Activated naive CD4-positive, alpha-beta T cell treated with anti-CD3 and anti-CD28 coated beads, Interleukin-2, amount 50 U/mL, for 72 hours (primary cell): Measurements from ENCODE around the gene EXOC6B. TPM values are rescaled to one million over a fixed set of nuclear protein-coding genes. Genes with fewer than 3 reads are reported as not detected.

ENCODE experiments used
- ATAC-seq, 2 donors: fragments of 150-1000 bp; cut with Tn5 transposase; 2 replicates each; pipeline ENCODE4 v1.10.0; 2021; ENCODE audit warnings: mild to moderate bottlenecking in 2 of 2, moderate library complexity in 2 of 2
- DNase-seq, 2 donors: peaks; one replicate each; pipeline ENCODE4 v3.0.0; 2021 to 2022; ENCODE audit warnings: low spot score in 2 of 2
- H3K27ac Mint-ChIP-seq, 2 donors: one replicate each; pipeline ENCODE4 v1.8.0; 2022; ENCODE audit warnings: mild to moderate bottlenecking in 2 of 2, mixed read lengths in 2 of 2
- H3K36me3 Mint-ChIP-seq, 2 donors: one replicate each; pipeline ENCODE4 v1.8.0; 2022; ENCODE audit warnings: mixed read lengths in 2 of 2
- H3K9me3 Mint-ChIP-seq, 2 donors: one replicate each; pipeline ENCODE4 v1.8.0; 2022; ENCODE audit warnings: mixed read lengths in 2 of 2
- total RNA-seq, 2 donors: library from RNA; stranded (reverse); gene quantifications; one replicate each; pipeline ENCODE4 v1.2.3, GENCODE V29; 2022

The EXOC6B gene
- total RNA-seq, 2 donors from 2014 or later = 9.3 to 11.0 TPM

- H3K36me3 Mint-ChIP-seq = no peaks in the 10 kb centered on the region
- ATAC-seq = no peak
- DNase-seq = no peak
- no peak overlapping the region for H3K27ac Mint-ChIP-seq
- H3K9me3 Mint-ChIP-seq = no peaks in the 10 kb centered on the region
Observed at GRCh38 chr2:72727356-72727755, 98.5 kb downstream of the EXOC6B start.

- ATAC-seq (no peak), DNase-seq (no peak)
- no peaks in the 10 kb centered on the region for H3K9me3 Mint-ChIP-seq
- H3K27ac Mint-ChIP-seq = no peak overlapping the region
- no peaks in the 10 kb centered on the region for H3K36me3 Mint-ChIP-seq
Observed at GRCh38 chr2:72723769-72724370, 102.0 kb downstream of the EXOC6B start.

- ATAC-seq (no peak), DNase-seq (no peak)
- Mint-ChIP-seq H3K36me3 (no peaks in the 10 kb centered on the region), H3K27ac (no peak overlapping the region), H3K9me3 (no peaks in the 10 kb centered on the region)
Observed at GRCh38 chr2:72722492-72723070, 103.3 kb downstream of the EXOC6B start.

GRCh38 chr2:72719416-72719815 is 106.4 kb downstream of the EXOC6B start:
- ATAC-seq = no peak
- Mint-ChIP-seq H3K27ac (no peak overlapping the region), H3K9me3 (no peaks in the 10 kb centered on the region), H3K36me3 (no peaks in the 10 kb centered on the region)
- DNase-seq = no peak

- no peak for ATAC-seq
- no peak for DNase-seq
- Mint-ChIP-seq H3K9me3 (no peaks in the 10 kb centered on the region), H3K27ac (no peak overlapping the region), H3K36me3 (no peaks in the 10 kb centered on the region)
Observed at GRCh38 chr2:72718876-72719275, 107.0 kb downstream of the EXOC6B start.

GRCh38 chr2:72716601-72717000 is 109.2 kb downstream of the EXOC6B start:
- ATAC-seq (no peak), DNase-seq (no peak)
- no peak overlapping the region for H3K27ac Mint-ChIP-seq
- no peaks in the 10 kb centered on the region for H3K36me3 Mint-ChIP-seq
- H3K9me3 Mint-ChIP-seq = no peaks in the 10 kb centered on the region

- ATAC-seq (no peak), DNase-seq (no peak)
- Mint-ChIP-seq H3K9me3 (no peaks in the 10 kb centered on the region), H3K36me3 (no peaks in the 10 kb centered on the region), H3K27ac (no peak overlapping the region)
Observed at GRCh38 chr2:72713857-72714256, 112.0 kb downstream of the EXOC6B start.

GRCh38 chr2:72712977-72713376 is 112.9 kb downstream of the EXOC6B start:
- H3K27ac Mint-ChIP-seq = no peak overlapping the region
- no peak for DNase-seq
- no peaks in the 10 kb centered on the region for H3K36me3 Mint-ChIP-seq
- H3K9me3 Mint-ChIP-seq = no peaks in the 10 kb centered on the region
- ATAC-seq = no peak

GRCh38 chr2:72712304-72712703 is 113.5 kb downstream of the EXOC6B start:
- H3K9me3 Mint-ChIP-seq = no peaks in the 10 kb centered on the region

GRCh38 chr2:72710418-72711152 is 115.2 kb downstream of the EXOC6B start:
- Mint-ChIP-seq H3K9me3 (peaks cover 0 to 1% of the 10 kb centered on the region in 2 donors), H3K36me3 (peaks cover 0 to 3% of the 10 kb centered on the region in 2 donors), H3K27ac (no peak overlapping the region)
- DNase-seq (no peak), ATAC-seq (no peak)

More at GRCh38 chr2:72712304-72712703, 113.5 kb downstream of the EXOC6B start:
- Mint-ChIP-seq H3K27ac (no peak overlapping the region), H3K36me3 (no peaks in the 10 kb centered on the region)
- DNase-seq (no peak), ATAC-seq (no peak)

- Mint-ChIP-seq H3K9me3 (peaks cover 0 to 7% of the 10 kb centered on the region in 2 donors), H3K36me3 (peaks cover 0 to 11% of the 10 kb centered on the region in 2 donors), H3K27ac (no peak overlapping the region)
- ATAC-seq = no peak
- no peak for DNase-seq
Observed at GRCh38 chr2:72708236-72708635, 117.6 kb downstream of the EXOC6B start.

GRCh38 chr2:72698300-72698699 is 127.5 kb downstream of the EXOC6B start:
- DNase-seq (no peak), ATAC-seq (no peak)
- Mint-ChIP-seq H3K9me3 (no peaks in the 10 kb centered on the region), H3K36me3 (peaks cover 0 to 9% of the 10 kb centered on the region in 2 donors), H3K27ac (no peak overlapping the region)

GRCh38 chr2:72696559-72696958 is 129.3 kb downstream of the EXOC6B start:
- ATAC-seq (no peak), DNase-seq (no peak)
- H3K9me3 Mint-ChIP-seq = no peaks in the 10 kb centered on the region
- H3K27ac Mint-ChIP-seq = no peak overlapping the region
- H3K36me3 Mint-ChIP-seq = peaks cover 0 to 9% of the 10 kb centered on the region in 2 donors

- no peak overlapping the region for H3K27ac Mint-ChIP-seq
- DNase-seq (no peak), ATAC-seq (no peak)
- H3K9me3 Mint-ChIP-seq = no peaks in the 10 kb centered on the region
- H3K36me3 Mint-ChIP-seq = peaks cover 0 to 9% of the 10 kb centered on the region in 2 donors
Observed at GRCh38 chr2:72695676-72696075, 130.2 kb downstream of the EXOC6B start.

GRCh38 chr2:72694715-72695496 is 130.9 kb downstream of the EXOC6B start:
- ATAC-seq = no peak
- Mint-ChIP-seq H3K36me3 (peaks cover 0 to 9% of the 10 kb centered on the region in 2 donors), H3K27ac (no peak overlapping the region), H3K9me3 (no peaks in the 10 kb centered on the region)
- DNase-seq = no peak

- Mint-ChIP-seq H3K36me3 (peaks cover 0 to 6% of the 10 kb centered on the region in 2 donors), H3K27ac (no peak overlapping the region)
- no peak for ATAC-seq
Observed at GRCh38 chr2:72689579-72690195, 136.1 kb downstream of the EXOC6B start.

More at GRCh38 chr2:72689579-72690195, 136.1 kb downstream of the EXOC6B start:
- no peak for DNase-seq
- H3K9me3 Mint-ChIP-seq = no peaks in the 10 kb centered on the region
